Smooth muscle cell of the brain vasculature (primary cell): ENCODE data around the gene PTPRA.
"Not testable (repeated sequence)": the region's sequence is repeated elsewhere in the genome, so short reads cannot be mapped to it uniquely, and the experiment has no call there.

Experiments used
- DNase-seq: peaks from one replicate; pipeline ENCODE4 v3.0.0-alpha.2; 2012; ENCODE audit warnings: low read depth, low spot score

PTPRA gene

DNA sequence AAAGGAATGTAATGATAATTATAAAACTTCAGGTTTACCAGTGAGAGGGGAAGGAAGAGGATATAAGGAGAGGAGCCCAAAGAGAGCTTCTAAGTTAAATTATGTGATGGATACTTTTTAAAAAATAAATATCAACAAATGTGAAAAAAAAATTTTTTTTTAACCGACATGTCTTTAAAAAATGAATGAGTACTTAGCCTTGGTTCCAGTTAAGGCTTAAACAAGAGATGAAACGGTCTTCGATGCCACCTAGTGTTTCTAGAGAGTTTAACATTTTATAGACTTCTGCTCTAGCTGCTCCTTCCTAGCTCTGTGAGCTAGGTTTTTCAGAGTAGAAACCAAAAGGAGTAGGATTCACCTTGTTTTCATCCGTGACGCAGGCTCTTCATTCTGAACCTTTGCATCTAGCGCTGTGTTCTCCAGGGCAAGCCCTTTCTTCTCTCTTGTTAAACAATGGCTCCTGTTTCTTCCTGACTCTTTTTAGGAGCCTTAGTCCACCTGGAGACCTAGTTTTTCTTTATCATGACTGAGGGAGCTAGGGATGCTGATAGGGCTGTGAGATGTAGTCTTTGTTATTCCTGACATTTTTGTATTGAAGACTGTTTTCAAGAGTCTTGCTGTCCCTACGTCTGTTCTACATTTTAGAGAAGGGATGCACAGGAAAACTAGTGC, 127.7 kb downstream of the PTPRA start:
- DNase-seq, result peak; percentile 15

GRCh38 chr20:3003416-3003815, 130.1 kb downstream of the PTPRA start:
- no peak for DNase-seq

DNA sequence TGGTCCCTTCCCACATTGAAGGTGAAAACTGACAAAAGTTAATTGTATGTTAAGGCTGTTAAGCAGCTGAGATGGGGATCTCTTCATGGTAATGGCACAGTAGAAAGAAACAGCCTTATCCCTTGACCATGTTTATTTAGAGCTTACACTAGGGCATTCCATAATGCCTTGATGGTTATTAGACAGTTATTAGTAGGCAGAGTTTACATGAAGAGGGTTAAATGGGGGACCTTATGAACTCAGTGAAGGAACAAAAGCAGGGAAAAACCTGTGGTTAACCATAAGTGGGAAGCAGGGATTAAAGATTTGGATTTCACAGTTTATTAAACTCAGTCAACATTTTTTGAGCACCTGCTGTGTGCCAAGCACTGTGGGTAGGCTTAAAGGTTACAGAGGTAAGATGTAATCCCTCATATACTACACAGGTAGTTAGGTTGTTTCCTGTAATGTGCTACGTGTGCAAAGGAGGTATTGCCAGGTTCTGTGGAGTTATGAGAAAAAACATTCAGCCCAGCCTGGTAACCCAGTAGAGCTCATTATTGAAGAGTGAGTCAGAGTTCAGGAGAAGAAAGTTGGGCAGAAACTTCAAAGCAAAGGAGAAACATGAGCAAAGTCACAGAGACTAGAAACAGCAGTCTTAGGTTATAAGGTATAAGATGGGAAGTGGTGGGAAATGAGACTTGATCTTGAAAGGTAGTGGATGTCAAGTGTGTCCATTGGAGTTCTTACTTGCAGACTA, 137.9 kb downstream of the PTPRA start:
- no peak for DNase-seq

DNA sequence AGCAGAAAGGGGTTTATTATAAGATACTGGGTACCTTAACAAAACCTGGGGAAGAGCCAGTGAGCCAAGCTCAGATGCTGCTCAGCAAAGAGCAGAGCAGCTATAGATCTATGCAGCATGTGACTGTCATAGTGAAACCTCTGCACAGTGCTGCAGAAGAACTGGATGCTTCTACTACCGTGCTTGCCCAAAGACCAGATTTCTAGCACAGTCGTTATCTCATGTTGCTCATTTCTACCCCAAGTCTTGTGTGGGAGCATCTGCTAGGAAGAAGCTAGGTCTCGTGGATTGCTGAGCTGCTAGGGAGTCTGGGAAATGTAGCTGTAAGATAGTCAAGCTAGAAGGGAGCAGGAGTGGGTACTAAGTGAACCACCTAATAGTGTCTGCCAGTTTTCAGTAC, 138.5 kb downstream of the PTPRA start:
- no peak for DNase-seq

GRCh38 chr20:3013771-3014170, 140.5 kb downstream of the PTPRA start:
- no peak for DNase-seq

- DNase-seq, result no peak
These were observed 140.9 kb downstream of the PTPRA start for GRCh38 chr20:3014179-3014578.

- no peak for DNase-seq
These were observed 141.4 kb downstream of the PTPRA start for GRCh38 chr20:3014662-3015061.

DNA sequence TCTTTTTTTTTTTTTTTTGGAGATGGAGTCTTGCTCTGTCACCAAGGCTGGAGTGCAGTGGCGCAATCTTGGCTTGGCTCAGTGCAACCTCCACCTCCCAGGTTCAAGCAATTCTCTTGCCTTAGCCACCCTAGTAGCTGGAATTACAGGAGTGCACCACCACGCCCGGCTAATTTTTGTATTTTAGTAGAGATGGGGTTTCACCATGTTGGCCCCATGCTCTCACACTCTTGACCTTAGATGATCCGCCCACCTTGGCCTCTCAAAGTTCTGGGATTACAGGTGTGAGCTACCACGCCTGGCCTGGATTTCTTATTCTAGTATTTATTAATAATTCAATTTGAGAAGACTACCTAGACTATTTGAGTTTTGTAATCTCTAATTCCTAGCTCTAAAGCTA, 142.0 kb downstream of the PTPRA start:
- not testable (repeated sequence) for DNase-seq

- DNase-seq, result no peak
These were observed 148.0 kb downstream of the PTPRA start for GRCh38 chr20:3021327-3021726.

- DNase-seq, result no peak
These were observed 148.5 kb downstream of the PTPRA start for GRCh38 chr20:3021777-3022176.

- DNase-seq, result not testable (repeated sequence)
These were observed 149.5 kb downstream of the PTPRA start for GRCh38 chr20:3022559-3023490.

- DNase-seq, result no peak
These were observed 154.7 kb downstream of the PTPRA start for GRCh38 chr20:3027987-3028386.

DNA sequence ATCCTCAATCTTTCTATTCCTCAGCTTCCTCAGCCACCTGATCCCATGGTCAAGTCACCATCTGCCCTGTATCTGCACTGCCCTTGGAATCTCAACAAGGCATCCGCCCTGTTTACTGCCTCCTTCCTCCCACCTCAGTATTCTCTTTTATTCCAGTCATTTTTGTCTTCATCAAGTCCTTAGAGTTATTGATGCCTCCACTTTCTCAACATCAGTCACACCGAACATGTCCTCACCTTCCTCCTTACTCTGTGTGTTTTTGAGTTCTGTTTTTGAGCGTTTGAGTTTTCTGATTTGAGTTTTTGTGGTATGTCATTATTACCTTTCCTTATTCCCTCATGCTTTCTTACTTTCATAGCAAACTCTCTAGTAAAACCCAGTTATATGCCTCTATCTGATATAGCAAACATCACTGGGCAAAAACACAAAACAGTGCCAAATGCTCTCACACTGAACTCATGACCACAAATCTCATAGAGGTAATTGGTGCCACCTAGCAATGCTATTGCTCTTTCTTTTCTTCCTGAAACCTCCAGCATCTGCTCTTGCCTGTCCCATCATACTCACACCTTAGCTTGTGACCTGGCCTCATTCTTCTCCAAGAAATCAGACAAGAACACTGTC, 158.4 kb downstream of the PTPRA start:
- no peak for DNase-seq

GRCh38 chr20:3032624-3033023, 159.3 kb downstream of the PTPRA start:
- no peak for DNase-seq

DNA sequence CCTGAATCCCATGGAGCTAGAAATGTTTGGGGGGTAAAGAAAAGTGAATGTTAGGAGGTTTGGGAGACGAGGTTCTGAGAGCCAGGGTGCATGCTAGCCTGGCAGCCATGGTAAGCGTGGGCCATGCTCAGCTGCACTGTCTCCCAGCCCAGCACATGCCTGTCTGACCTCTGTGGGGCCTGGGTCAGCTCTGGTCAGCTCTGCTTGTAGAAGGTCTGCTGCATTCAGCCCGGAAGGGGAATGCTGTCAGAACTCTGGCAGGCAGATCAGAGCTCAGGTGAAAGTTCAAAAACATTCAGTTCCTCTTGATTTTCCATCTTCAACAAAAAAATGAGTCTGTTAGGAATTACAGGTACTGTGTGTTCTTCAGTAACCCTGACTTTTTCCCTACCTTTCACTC, 164.4 kb downstream of the PTPRA start:
- DNase-seq, result no peak

DNA sequence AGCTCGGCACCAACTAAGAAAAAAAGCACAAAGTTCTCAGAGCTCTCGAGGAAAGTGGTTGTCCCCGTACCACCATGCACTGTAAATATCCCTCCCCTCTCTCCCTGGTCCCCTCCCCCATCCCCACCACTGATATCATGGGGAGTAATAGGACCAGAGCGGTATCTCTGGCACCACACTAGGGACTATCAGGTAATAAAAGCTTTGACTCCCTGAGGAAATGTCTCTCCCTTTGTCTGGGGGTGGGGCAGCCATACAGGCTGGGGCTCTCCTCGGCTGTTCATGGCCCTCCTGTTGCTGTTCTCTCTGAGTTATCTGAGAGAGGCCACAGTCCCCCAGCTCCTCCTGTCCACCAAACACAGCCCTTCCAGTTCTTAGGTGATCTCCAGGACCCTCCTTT, 165.2 kb downstream of the PTPRA start:
- no peak for DNase-seq

- DNase-seq, result no peak
These were observed 166.1 kb downstream of the PTPRA start for GRCh38 chr20:3039426-3039825.

GRCh38 chr20:3040086-3040485, 166.8 kb downstream of the PTPRA start:
- DNase-seq, result no peak

GRCh38 chr20:3041854-3042409, 168.7 kb downstream of the PTPRA start:
- DNase-seq, result no peak

DNA sequence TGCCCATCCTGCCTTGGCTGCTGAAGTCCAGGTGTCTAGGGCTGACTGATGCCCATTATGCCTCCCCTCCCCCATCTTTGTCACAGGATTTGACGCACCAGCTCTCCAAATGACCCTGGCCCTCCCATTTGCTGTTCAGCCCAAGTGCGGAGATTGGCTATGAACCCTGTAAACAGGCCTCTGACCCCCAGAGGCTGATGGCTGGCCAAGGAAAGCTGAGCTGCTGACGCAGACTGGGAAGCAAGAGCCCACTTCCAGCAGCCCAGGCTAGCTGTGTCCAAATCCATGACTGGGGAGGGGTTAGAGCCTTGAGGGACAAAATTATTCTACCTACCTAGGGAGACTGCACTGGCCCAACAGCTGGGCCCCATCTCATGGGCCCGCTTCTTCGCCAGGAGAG, 169.3 kb downstream of the PTPRA start:
- DNase-seq, result no peak

- DNase-seq, result no peak
These were observed 170.0 kb downstream of the PTPRA start, which contains the start of gene GNRH2 for GRCh38 chr20:3043322-3043721. Gene GNRH2, plus strand, starts transcription at chr20:3043622. Its CDS starts 793 bp downstream, at chr20:3044415.
